Sigmoid colon (tissue), 7 donors: ENCODE results near the gene TENM4. TPM values are rescaled to one million over a fixed set of nuclear protein-coding genes. Genes with fewer than 3 reads are reported as not detected.

Experiments
- DNase-seq: peaks from one replicate; pipeline ENCODE4 v3.0.0-alpha.2; 2019
- H3K27ac ChIP-seq, 4 donors: fragments of 200-600 bp; sonication (generic); one replicate each; pipeline ENCODE4 v1.5.1; 2016 to 2019; ENCODE audit warnings: mild to moderate bottlenecking in 1 of 4
- H3K27me3 ChIP-seq, 3 donors: fragments of 200-600 bp; sonication (generic); one replicate each; pipeline ENCODE4 v1.5.1; 2019; ENCODE audit warnings: mild to moderate bottlenecking in 1 of 3
- H3K36me3 ChIP-seq, 4 donors: fragments of 200-600 bp; sonication (generic); one replicate each; pipeline ENCODE4 v1.5.1; 2016 to 2019
- H3K4me1 ChIP-seq, 4 donors: fragments of 200-600 bp; sonication (generic); one replicate each; pipeline ENCODE4 v1.5.1; 2017 to 2019
- H3K4me3 ChIP-seq, 4 donors: fragments of 200-600 bp; sonication (generic); one replicate each; pipeline ENCODE4 v1.5.1; 2017 to 2019; ENCODE audit warnings: mild to moderate bottlenecking in 2 of 4, moderate library complexity in 1 of 4
- H3K9me3 ChIP-seq, 4 donors: fragments of 200-600 bp in 3 of 4; sonication (generic) in 3 of 4; one replicate each; pipeline versions ENCODE4 v1.5.1 to v1.6.1; 2013 to 2019
- EP300 ChIP-seq, 4 donors: sonication (generic); formaldehyde crosslinking; IDR thresholded peaks; one replicate each; pipeline ENCODE4 v1.6.1; 2017; ENCODE audit warnings: antibody characterized with exemption in 4 of 4
- POLR2A ChIP-seq, 2 donors: fragments of 450-650 bp; IDR thresholded peaks; one replicate each; pipeline ENCODE4 v1.6.1; 2016; ENCODE audit warnings: antibody characterized with exemption in 2 of 2, mild to moderate bottlenecking in 2 of 2, moderate library complexity in 2 of 2
- POLR2AphosphoS5 ChIP-seq, 4 donors: sonication (generic); formaldehyde crosslinking; IDR thresholded peaks; one replicate each; pipeline ENCODE4 v1.6.1; 2017; ENCODE audit warnings: antibody characterized with exemption in 4 of 4
- WGBS, 2 donors: extraction: QIAGEN DNeasy Blood & Tissue Kit; methylation state at CpG; one replicate each; pipeline ENCODE4 v1.1.7; 2013; 5-methylcytosine and 5-hydroxymethylcytosine counted together
- intact Hi-C: fragments of 100-400 bp; cut with DNase I; formaldehyde crosslinking; loops from one replicate; pipeline ENCODE4 v1.15.1; 2023
- polyA plus RNA-seq, 3 donors: library from polyadenylated mRNA; stranded (reverse); fragments of 200-250 nt; gene quantifications; one replicate each; pipeline ENCODE4 v1.2.3, GENCODE V29; 2013
- total RNA-seq, 4 donors: library from RNA; depleted of rRNA; stranded (reverse); fragments of >200 nt; gene quantifications; one replicate each; pipeline ENCODE4 v1.1.0, GENCODE V29; 2016
- TF ChIP-seq, protein P1 (sequence below), 4 experiments: fragments of 450-650 bp in 3 of 4; fragments of 200-600 bp in 1 of 4; IDR thresholded peaks; one replicate each; pipeline ENCODE4 v1.5.1; 2016 to 2019; ENCODE audit warnings: antibody characterized with exemption in 4 of 4, mild to moderate bottlenecking in 3 of 4, moderate library complexity in 2 of 4
- donor health status: healthy with polysubstance abuse.
- donor health status: Bipolar disorder and iron deficiency.
- donor health status: healthy.

The TENM4 gene
- total and polyA plus RNA-seq, 7 donors, result 0.23 to 14.6 (median 1.9) TPM; not detected in 1

DNA sequence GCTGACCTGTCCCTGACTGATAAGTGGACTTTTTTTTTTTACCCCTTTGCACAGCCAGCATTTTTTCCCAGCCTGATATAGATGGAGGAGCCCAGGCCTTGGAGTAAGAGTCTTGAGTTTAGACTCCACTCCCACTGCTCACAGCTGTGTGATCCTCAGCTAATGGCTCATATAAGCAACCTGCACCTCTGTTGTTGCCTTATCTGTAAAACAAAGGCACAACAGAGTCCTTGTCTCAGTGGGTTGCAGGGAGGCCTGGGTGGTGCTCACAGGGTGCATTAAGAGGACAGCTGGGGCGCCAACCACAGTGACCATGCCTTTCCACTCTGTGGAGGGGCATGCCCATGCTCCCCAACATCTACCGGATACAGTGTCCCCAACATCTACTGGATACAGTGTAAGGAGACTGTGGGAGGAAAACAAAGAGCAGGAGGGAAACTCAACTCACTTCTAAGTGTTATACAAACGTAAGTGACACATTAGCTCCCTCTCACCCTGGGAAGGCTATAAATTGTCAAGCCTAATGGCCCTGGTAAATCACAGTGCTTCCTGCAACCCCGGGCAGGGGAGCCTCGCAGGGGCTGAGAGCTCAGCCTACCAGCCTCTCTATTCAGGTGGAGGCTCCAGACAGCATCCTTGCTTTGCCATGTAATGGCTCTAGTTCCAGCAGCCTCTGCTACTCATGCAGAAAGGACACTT lies 109.5 kb downstream of the TENM4 start:
- no peak for TF ChIP-seq POLR2AphosphoS5 (IDR thresholded peaks at IDR 0.05)
- TF ChIP-seq, protein P1, sequence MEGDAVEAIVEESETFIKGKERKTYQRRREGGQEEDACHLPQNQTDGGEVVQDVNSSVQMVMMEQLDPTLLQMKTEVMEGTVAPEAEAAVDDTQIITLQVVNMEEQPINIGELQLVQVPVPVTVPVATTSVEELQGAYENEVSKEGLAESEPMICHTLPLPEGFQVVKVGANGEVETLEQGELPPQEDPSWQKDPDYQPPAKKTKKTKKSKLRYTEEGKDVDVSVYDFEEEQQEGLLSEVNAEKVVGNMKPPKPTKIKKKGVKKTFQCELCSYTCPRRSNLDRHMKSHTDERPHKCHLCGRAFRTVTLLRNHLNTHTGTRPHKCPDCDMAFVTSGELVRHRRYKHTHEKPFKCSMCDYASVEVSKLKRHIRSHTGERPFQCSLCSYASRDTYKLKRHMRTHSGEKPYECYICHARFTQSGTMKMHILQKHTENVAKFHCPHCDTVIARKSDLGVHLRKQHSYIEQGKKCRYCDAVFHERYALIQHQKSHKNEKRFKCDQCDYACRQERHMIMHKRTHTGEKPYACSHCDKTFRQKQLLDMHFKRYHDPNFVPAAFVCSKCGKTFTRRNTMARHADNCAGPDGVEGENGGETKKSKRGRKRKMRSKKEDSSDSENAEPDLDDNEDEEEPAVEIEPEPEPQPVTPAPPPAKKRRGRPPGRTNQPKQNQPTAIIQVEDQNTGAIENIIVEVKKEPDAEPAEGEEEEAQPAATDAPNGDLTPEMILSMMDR (IDR thresholded peaks at IDR 0.05), result no peak
- TF ChIP-seq EP300 (IDR thresholded peaks at IDR 0.05), result no peak
- no peak for TF ChIP-seq POLR2A (IDR thresholded peaks at IDR 0.05)
- H3K36me3 ChIP-seq, result no peaks in the 10 kb centered on the region
- no peak for DNase-seq
- no peak overlapping the region for H3K4me3 ChIP-seq
- 44 to 58% methylated on average over 5 of the region's 5 CpGs for WGBS, 2 donors
- no peaks in the 10 kb centered on the region for H3K4me1 ChIP-seq
- intact Hi-C loops, result no loop called here
- H3K9me3 ChIP-seq, result no peaks in the 10 kb centered on the region
- H3K27me3 ChIP-seq, result peaks cover 0 to 3% (median 0%) of the 10 kb centered on the region in 3 donors
- H3K27ac ChIP-seq, result no peak overlapping the region

DNA sequence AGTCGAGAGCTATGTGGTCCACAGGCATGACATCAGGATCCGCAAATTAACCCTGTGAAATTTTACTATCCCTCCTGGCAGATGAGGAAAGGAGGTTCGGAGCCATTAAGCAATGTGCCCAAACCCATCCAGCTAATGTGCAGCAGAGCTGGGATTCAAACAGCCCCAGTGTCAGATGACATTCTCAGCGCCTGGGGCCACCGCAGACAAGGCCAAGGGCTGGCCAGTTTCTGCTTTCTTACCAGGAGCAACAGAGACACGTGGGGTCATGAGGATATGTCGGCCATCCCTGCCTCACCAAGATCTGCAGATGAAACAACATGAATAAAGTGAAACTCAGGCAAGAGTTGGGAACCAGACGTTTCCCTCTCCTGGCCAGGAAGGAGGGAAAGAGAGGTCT lies 110.2 kb downstream of the TENM4 start:
- TF ChIP-seq POLR2AphosphoS5 (IDR thresholded peaks at IDR 0.05) (no peak), POLR2A (IDR thresholded peaks at IDR 0.05) (no peak), EP300 (IDR thresholded peaks at IDR 0.05) (no peak)
- Histone ChIP-seq H3K4me3 (no peak overlapping the region), H3K4me1 (no peaks in the 10 kb centered on the region), H3K27me3 (peaks cover 0 to 3% (median 0%) of the 10 kb centered on the region in 3 donors), H3K9me3 (no peaks in the 10 kb centered on the region), H3K27ac (no peak overlapping the region), H3K36me3 (no peaks in the 10 kb centered on the region)
- intact Hi-C loops, result no loop called here
- DNase-seq, result no peak
- WGBS, 2 donors, result 69 to 79% methylated on average over 8 of the region's 8 CpGs

DNA sequence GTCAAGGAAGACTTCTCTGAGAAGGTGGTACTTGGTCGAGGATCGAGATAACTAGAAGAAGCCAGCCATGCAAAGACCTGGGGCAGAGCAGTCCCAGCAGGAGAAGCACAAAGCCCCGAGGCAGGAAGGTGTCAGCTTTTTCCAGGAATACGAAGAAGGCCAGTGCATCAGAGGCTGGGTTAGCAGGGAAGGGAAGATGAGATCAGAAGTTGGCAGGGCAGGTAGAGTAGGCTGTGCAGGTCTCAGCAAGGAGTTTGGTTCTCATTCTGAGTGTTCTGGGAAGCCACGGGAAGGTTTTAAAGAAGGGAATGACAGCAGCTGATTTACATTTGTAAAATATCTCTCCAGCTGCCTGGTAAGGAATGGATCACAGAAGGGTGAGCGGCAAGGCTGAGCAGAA lies 111.3 kb downstream of the TENM4 start:
- no peak for DNase-seq
- no peaks in the 10 kb centered on the region for H3K9me3 ChIP-seq
- intact Hi-C loops, result no loop called here
- TF ChIP-seq POLR2AphosphoS5 (IDR thresholded peaks at IDR 0.05) (no peak), POLR2A (IDR thresholded peaks at IDR 0.05) (no peak)
- TF ChIP-seq, protein P1 (IDR thresholded peaks at IDR 0.05), result no peak
- no peaks in the 10 kb centered on the region for H3K36me3 ChIP-seq
- H3K27me3 ChIP-seq, result no peaks in the 10 kb centered on the region
- H3K27ac ChIP-seq, result no peak overlapping the region
- H3K4me3 ChIP-seq, result no peak overlapping the region
- no peaks in the 10 kb centered on the region for H3K4me1 ChIP-seq
- WGBS, 2 donors, result 74 to 83% methylated on average over 6 of the region's 6 CpGs

DNA sequence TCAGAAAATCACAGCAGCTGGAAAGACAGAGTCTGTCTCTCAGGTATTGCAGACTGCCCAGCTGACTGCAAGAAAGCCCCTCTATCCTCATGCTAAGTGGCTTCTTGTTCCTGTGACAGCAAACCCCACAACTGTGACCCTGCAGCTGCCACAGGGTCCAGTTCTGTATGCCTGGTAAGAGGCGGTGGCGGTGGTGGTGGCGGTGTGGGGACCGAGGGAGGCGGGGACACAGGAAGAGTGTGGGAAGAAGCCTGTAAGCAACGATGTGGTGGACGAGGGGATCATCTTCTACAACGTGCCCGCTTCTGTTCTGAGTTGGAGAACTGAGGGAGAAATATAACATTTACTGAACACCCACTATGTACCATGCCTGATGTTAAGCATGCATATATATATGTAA lies 112.4 kb downstream of the TENM4 start:
- intact Hi-C loops, result no loop called here
- no peaks in the 10 kb centered on the region for H3K27me3 ChIP-seq
- 86 to 88% methylated on average over 9 of the region's 9 CpGs for WGBS, 2 donors
- H3K36me3 ChIP-seq, result no peaks in the 10 kb centered on the region
- DNase-seq, result no peak
- no peaks in the 10 kb centered on the region for H3K9me3 ChIP-seq
- H3K4me3 ChIP-seq, result no peak overlapping the region
- TF ChIP-seq, protein P1 (IDR thresholded peaks at IDR 0.05), result no peak
- TF ChIP-seq POLR2AphosphoS5 (IDR thresholded peaks at IDR 0.05) (no peak), POLR2A (IDR thresholded peaks at IDR 0.05) (no peak), EP300 (IDR thresholded peaks at IDR 0.05) (no peak)
- H3K27ac ChIP-seq, result no peak overlapping the region
- no peaks in the 10 kb centered on the region for H3K4me1 ChIP-seq

DNA sequence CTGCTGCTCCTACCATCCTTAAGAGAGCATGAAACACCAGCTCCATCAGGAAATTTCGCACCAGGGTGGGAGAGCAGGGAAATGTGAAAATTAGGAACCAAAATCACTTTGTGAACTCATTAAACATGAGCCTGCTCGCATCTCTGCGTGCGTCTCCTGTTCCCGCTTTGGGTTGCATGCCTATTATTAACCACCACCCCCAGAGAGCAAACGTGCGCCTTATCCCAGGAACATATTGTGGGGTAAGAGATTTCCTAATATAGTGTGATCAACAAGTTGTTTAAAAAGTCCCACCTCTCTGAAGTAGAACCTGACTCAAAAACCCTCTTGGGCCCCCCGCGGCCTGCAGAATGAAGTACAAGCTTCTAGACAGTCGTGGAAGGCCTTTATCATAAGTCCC lies 115.0 kb downstream of the TENM4 start:
- Histone ChIP-seq H3K4me1 (no peaks in the 10 kb centered on the region), H3K4me3 (no peak overlapping the region), H3K27me3 (no peaks in the 10 kb centered on the region), H3K27ac (no peak overlapping the region), H3K9me3 (no peaks in the 10 kb centered on the region), H3K36me3 (no peaks in the 10 kb centered on the region)
- no peak for DNase-seq
- intact Hi-C loops, result no loop called here
- 91 to 93% methylated on average over 10 of the region's 10 CpGs for WGBS, 2 donors
- TF ChIP-seq EP300 (IDR thresholded peaks at IDR 0.05) (no peak), POLR2A (IDR thresholded peaks at IDR 0.05) (no peak), POLR2AphosphoS5 (IDR thresholded peaks at IDR 0.05) (no peak)
- TF ChIP-seq, protein P1 (IDR thresholded peaks at IDR 0.05), result no peak
